Coronary artery (tissue), 2 donors: Measurements from ENCODE around the gene TSPAN32.
A peak's percentile ranks its signal among the peaks of the same experiment; 100 is the strongest.

Source experiments
- DNase-seq: peaks from one replicate; pipeline ENCODE4 v3.0.0-alpha.2; 2017; ENCODE audit warnings: low spot score
- H3K27ac ChIP-seq, 2 donors: fragments of 200-600 bp; sonication (generic); one replicate each; pipeline ENCODE4 v1.5.1; 2016 to 2019
- H3K4me3 ChIP-seq: fragments of 200-600 bp; sonication (generic); 2 replicates; pipeline ENCODE4 v1.5.1; 2016; ENCODE audit warnings: mild to moderate bottlenecking, moderate library complexity
- CTCF ChIP-seq: fragments of 200-600 bp; sonication (generic); IDR thresholded peaks from one replicate; pipeline ENCODE4 v1.5.1; 2019; ENCODE audit warnings: antibody characterized with exemption

The TSPAN32 gene

GRCh38 chr11:2293531-2293971, 8.3 kb upstream of the TSPAN32 start:
- Histone ChIP-seq H3K27ac (no peak overlapping the region), H3K4me3 (no peak overlapping the region)
- peak; percentile 61 for DNase-seq
- TF ChIP-seq CTCF: no peak

- no peak for TF ChIP-seq CTCF
- H3K4me3 ChIP-seq: no peak overlapping the region
- DNase-seq: peak; percentile 58
- no peak overlapping the region for H3K27ac ChIP-seq
Observed at GRCh38 chr11:2293984-2294925, 7.6 kb upstream of the TSPAN32 start.

GRCh38 chr11:2294926-2295290, 6.9 kb upstream of the TSPAN32 start:
- Histone ChIP-seq H3K4me3 (no peak overlapping the region), H3K27ac (no peak overlapping the region)
- TF ChIP-seq CTCF: no peak
- peak; percentile 61 for DNase-seq

- peak; percentile 66 for DNase-seq
- no peak overlapping the region for H3K4me3 ChIP-seq
Observed at GRCh38 chr11:2295971-2296912, 5.6 kb upstream of the TSPAN32 start.

GRCh38 chr11:2296913-2297622, 4.7 kb upstream of the TSPAN32 start:
- TF ChIP-seq CTCF: no peak
- DNase-seq: peak; percentile 67
- H3K4me3 ChIP-seq: no peak overlapping the region
- H3K27ac ChIP-seq: no peak overlapping the region

More at GRCh38 chr11:2295971-2296912, 5.6 kb upstream of the TSPAN32 start:
- no peak overlapping the region for H3K27ac ChIP-seq
- TF ChIP-seq CTCF: no peak

- Histone ChIP-seq H3K4me3 (no peak overlapping the region), H3K27ac (no peak overlapping the region)
- no peak for DNase-seq
- no peak for TF ChIP-seq CTCF
Observed at GRCh38 chr11:2297623-2298030, 4.2 kb upstream of the TSPAN32 start.
